KMS-11 (cell line): ENCODE measurements around the gene NAPEPLD.

Experiments used
- H2AFZ ChIP-seq: fragments of 200-600 bp; sonication (generic); 2 replicates; pipeline ENCODE4 v1.6.1; 2016; ENCODE audit warnings: antibody characterized with exemption, mixed run types, low read depth
- H3K27ac ChIP-seq: fragments of 200-600 bp; sonication (generic); 2 replicates; pipeline ENCODE4 v1.6.1; 2016; ENCODE audit warnings: mild to moderate bottlenecking, mixed run types
- H3K27me3 ChIP-seq: fragments of 200-600 bp; sonication (generic); 2 replicates; pipeline ENCODE4 v1.6.1; 2017; ENCODE audit warnings: mild to moderate bottlenecking, low read depth, mixed run types, moderate library complexity; ENCODE audit not compliant: insufficient read depth
- H3K36me3 ChIP-seq: fragments of 200-600 bp; sonication (generic); 2 replicates; pipeline ENCODE4 v1.6.1; 2017; ENCODE audit warnings: mild to moderate bottlenecking, mixed run types; ENCODE audit not compliant: insufficient read depth
- H3K4me1 ChIP-seq: fragments of 200-600 bp; sonication (generic); 2 replicates; pipeline ENCODE4 v1.6.1; 2016; ENCODE audit warnings: mild to moderate bottlenecking, low read depth, mixed run types; ENCODE audit not compliant: poor library complexity, severe bottlenecking
- H3K4me2 ChIP-seq: fragments of 200-600 bp; sonication (generic); 2 replicates; pipeline ENCODE4 v1.7.0; 2016; ENCODE audit warnings: mild to moderate bottlenecking, mixed run types
- H3K4me3 ChIP-seq: fragments of 200-600 bp; sonication (generic); IDR thresholded peaks from 2 replicates; pipeline ENCODE4 v1.6.1; 2017; ENCODE audit warnings: low read depth, low read length, mixed read lengths; ENCODE audit not compliant: insufficient read depth
- H3K79me2 ChIP-seq: fragments of 200-600 bp; sonication (generic); 2 replicates; pipeline ENCODE4 v1.6.1; 2016; ENCODE audit warnings: low read depth, mixed run types; ENCODE audit not compliant: insufficient read depth
- H3K9ac ChIP-seq: fragments of 200-600 bp; sonication (generic); 2 replicates; pipeline ENCODE4 v1.6.1; 2016; ENCODE audit warnings: mild to moderate bottlenecking, mixed run types
- H4K20me1 ChIP-seq: fragments of 200-600 bp; sonication (generic); 2 replicates; pipeline ENCODE4 v1.6.1; 2016; ENCODE audit warnings: mild to moderate bottlenecking, mixed run types; ENCODE audit not compliant: insufficient read depth
- CTCF ChIP-seq: fragments of 200-600 bp; sonication (generic); conservative IDR thresholded peaks from 2 replicates; pipeline ENCODE4 v1.6.1; 2017; ENCODE audit warnings: low read depth, mild to moderate bottlenecking, antibody characterized with exemption, low read length, moderate library complexity, mixed read lengths

NAPEPLD gene

GRCh38 chr7:103120362-103120761 is 28.5 kb downstream of the NAPEPLD start:
- no peak overlapping the region for H3K27ac ChIP-seq

DNA sequence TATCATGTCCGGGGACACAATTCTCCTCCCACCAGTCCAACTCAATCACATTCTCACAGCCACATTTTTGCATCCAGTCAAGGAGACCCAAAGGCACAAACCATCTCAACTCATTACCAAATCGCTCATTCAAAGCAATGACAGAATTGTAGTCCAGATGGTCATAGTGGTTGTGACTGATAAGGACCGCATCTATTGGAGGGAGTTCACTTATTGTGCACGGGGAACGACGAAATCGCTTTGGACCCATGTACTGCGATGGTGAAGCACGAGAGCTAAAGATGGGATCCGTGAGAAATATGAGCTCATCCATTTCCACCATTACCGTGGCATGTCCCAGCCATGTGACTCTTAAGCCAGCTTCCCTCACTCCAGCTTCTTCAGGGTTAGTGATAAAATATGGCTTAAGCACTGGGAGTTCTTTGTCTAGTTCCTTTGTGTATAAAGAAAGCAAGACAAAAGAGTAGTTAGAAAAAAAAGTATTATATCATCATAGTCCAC is 29.1 kb downstream of the NAPEPLD start:
- H4K20me1 ChIP-seq, result no peaks in the 10 kb centered on the region
- no peak overlapping the region for H3K4me3 ChIP-seq
- H3K9ac ChIP-seq, result no peak overlapping the region
- H3K4me1 ChIP-seq, result no peaks in the 10 kb centered on the region
- no peaks in the 10 kb centered on the region for H3K27me3 ChIP-seq
- no peaks in the 10 kb centered on the region for H3K36me3 ChIP-seq
- no peak for TF ChIP-seq CTCF
- H3K27ac ChIP-seq, result no peak overlapping the region
- H2AFZ ChIP-seq, result no peak overlapping the region
- H3K4me2 ChIP-seq, result no peak overlapping the region
- no peaks in the 10 kb centered on the region for H3K79me2 ChIP-seq

More at GRCh38 chr7:103120362-103120761, 28.5 kb downstream of the NAPEPLD start:
- Histone ChIP-seq H3K9ac (no peak overlapping the region), H3K4me1 (no peaks in the 10 kb centered on the region), H4K20me1 (no peaks in the 10 kb centered on the region), H2AFZ (no peak overlapping the region), H3K4me2 (no peak overlapping the region), H3K27me3 (no peaks in the 10 kb centered on the region), H3K36me3 (no peaks in the 10 kb centered on the region), H3K79me2 (no peaks in the 10 kb centered on the region), H3K4me3 (no peak overlapping the region)
- no peak for TF ChIP-seq CTCF

DNA sequence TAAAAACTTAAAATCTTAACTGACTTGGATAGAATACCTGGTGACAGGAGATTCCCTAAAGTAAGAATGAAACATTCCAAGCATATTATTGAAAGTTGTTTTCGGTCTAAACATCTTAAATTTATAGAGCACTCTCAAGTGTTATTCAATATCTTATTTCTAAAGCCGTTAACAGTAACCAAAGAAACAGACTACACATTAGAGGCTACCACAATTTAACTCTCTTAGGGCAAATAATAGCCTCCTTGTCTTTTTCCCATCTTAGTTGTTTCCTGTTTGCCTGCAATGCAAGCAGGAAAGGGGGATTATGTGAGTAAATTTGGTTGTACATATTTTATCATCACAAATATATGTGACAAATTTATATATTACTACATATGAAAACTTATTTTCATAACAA is 31.4 kb downstream of the NAPEPLD start:
- H3K36me3 ChIP-seq, result no peaks in the 10 kb centered on the region

DNA sequence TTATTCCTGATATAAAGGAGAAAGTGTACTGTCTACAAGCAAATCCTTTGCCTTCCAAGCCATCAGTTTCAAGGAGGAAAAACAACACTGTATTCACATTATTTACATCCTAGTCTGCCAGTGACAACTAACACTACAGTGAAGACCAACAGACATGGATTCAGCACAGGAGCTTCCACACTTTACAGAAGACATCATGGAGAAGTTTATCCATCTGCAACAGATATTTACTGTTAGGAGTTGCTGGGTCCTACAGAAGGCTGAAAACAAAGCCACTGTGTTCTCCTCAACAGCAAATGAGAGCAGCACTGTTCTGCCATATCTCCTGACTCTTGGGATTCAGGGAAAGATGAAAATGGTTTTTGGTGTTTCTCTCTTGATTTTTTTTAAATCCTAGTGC is 31.9 kb downstream of the NAPEPLD start:
- H3K4me3 ChIP-seq, result no peak overlapping the region
- no peaks in the 10 kb centered on the region for H3K79me2 ChIP-seq
- H3K27ac ChIP-seq, result no peak overlapping the region
- no peak overlapping the region for H3K9ac ChIP-seq
- TF ChIP-seq CTCF, result no peak
- H2AFZ ChIP-seq, result no peak overlapping the region
- peaks cover 4% of the 10 kb centered on the region for H3K4me1 ChIP-seq
- H3K4me2 ChIP-seq, result no peak overlapping the region
- H4K20me1 ChIP-seq, result no peaks in the 10 kb centered on the region
- H3K36me3 ChIP-seq, result no peaks in the 10 kb centered on the region
- no peaks in the 10 kb centered on the region for H3K27me3 ChIP-seq

More for the DNA sequence above, 31.4 kb downstream of the NAPEPLD start:
- Histone ChIP-seq H3K4me1 (peaks cover 4% of the 10 kb centered on the region), H3K4me3 (no peak overlapping the region), H3K4me2 (no peak overlapping the region), H2AFZ (no peak overlapping the region), H3K27me3 (no peaks in the 10 kb centered on the region), H3K9ac (no peak overlapping the region), H4K20me1 (no peaks in the 10 kb centered on the region), H3K27ac (no peak overlapping the region), H3K79me2 (no peaks in the 10 kb centered on the region)
- no peak for TF ChIP-seq CTCF
